IPS DF 6.9 (cell line): Measurements from ENCODE around the gene ACTN2.

Experiments used
- DNase-seq: peaks from one replicate; pipeline ENCODE4 v3.0.0-alpha.2; 2013; ENCODE audit warnings: low read depth, low spot score
- H3K27ac ChIP-seq: one replicate; pipeline ENCODE4 v1.5.1; 2013; ENCODE audit warnings: low read length, control low read depth
- H3K27me3 ChIP-seq: 2 replicates; pipeline ENCODE4 v1.6.1; 2013; ENCODE audit warnings: mild to moderate bottlenecking, low read length; ENCODE audit not compliant: control insufficient read depth, insufficient read depth
- H3K36me3 ChIP-seq: 2 replicates; pipeline ENCODE4 v1.6.1; 2013; ENCODE audit warnings: low read length; ENCODE audit not compliant: control insufficient read depth, insufficient read depth
- H3K4me1 ChIP-seq: 2 replicates; pipeline ENCODE4 v1.6.1; 2013; ENCODE audit warnings: low read length; ENCODE audit not compliant: control insufficient read depth, insufficient read depth
- H3K4me3 ChIP-seq: 2 replicates; pipeline ENCODE4 v1.5.1; 2013; ENCODE audit warnings: mild to moderate bottlenecking, low read length
- H3K9me3 ChIP-seq: 2 replicates; pipeline ENCODE4 v1.6.1; 2013; ENCODE audit warnings: low read length, inconsistent platforms; ENCODE audit not compliant: control insufficient read depth, insufficient read depth
- WGBS: extraction: QIAGEN DNeasy Blood & Tissue Kit; methylation state at CpG from one replicate; pipeline ENCODE4 v1.1.7; 2013; ENCODE audit warnings: mixed read lengths, missing lambda C conversion rate; ENCODE audit not compliant: insufficient read length, insufficient coverage; 5-methylcytosine and 5-hydroxymethylcytosine counted together

The ACTN2 gene

GRCh38 chr1:236691348-236691747, 5.0 kb downstream of the ACTN2 start:
- H3K27ac ChIP-seq, result no peak overlapping the region
- no peaks in the 10 kb centered on the region for H3K9me3 ChIP-seq
- H3K27me3 ChIP-seq, result peaks cover 9% of the 10 kb centered on the region; the same call in 1 of the 2 replicates
- no peaks in the 10 kb centered on the region; the same call in 1 of the 2 replicates for H3K4me1 ChIP-seq
- H3K36me3 ChIP-seq, result no peaks in the 10 kb centered on the region
- DNase-seq, result no peak
- H3K4me3 ChIP-seq, result no peak overlapping the region
- no CpG with 5 or more reads among the region's 5 CpGs for WGBS

- Histone ChIP-seq H3K27me3 (peaks cover 5% of the 10 kb centered on the region; the same call in 1 of the 2 replicates), H3K36me3 (no peaks in the 10 kb centered on the region), H3K27ac (no peak overlapping the region), H3K9me3 (no peaks in the 10 kb centered on the region), H3K4me3 (no peak overlapping the region), H3K4me1 (no peaks in the 10 kb centered on the region; the same call in 1 of the 2 replicates)
- DNase-seq, result no peak
- WGBS, result no CpG with 5 or more reads among the region's 3 CpGs
These were observed 5.8 kb downstream of the ACTN2 start for GRCh38 chr1:236692128-236692527.

GRCh38 chr1:236692742-236693141, 6.4 kb downstream of the ACTN2 start:
- H3K27me3 ChIP-seq, result no peaks in the 10 kb centered on the region
- no peak for DNase-seq
- no peaks in the 10 kb centered on the region for H3K36me3 ChIP-seq
- no peak overlapping the region for H3K27ac ChIP-seq
- H3K4me3 ChIP-seq, result no peak overlapping the region
- WGBS, result no CpG with 5 or more reads among the region's 10 CpGs
- no peaks in the 10 kb centered on the region for H3K9me3 ChIP-seq
- H3K4me1 ChIP-seq, result no peaks in the 10 kb centered on the region

DNA sequence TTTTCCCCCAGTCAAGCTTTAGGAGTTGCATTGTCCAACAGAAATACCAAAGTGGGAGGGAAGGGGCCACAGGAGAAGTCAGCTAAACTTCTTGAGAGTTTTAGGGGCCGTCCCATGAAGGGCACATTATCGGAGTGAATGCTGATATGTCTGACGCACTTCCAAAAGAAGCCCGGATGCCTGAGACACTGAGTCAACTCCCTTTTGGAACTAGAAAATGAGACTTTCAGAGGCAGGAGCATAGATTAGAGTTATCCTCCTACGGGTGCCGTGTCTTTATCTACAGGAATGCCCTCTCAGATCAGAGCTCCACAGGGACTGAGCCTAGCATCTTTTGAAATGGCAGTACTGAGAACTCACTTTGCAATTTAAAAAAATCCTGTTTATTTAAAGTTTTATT, 13.1 kb downstream of the ACTN2 start:
- H3K9me3 ChIP-seq, result no peaks in the 10 kb centered on the region
- H3K4me1 ChIP-seq, result no peaks in the 10 kb centered on the region
- WGBS, result no CpG with 5 or more reads among the region's 6 CpGs
- no peak overlapping the region for H3K27ac ChIP-seq
- H3K4me3 ChIP-seq, result no peak overlapping the region
- no peak for DNase-seq
- H3K36me3 ChIP-seq, result no peaks in the 10 kb centered on the region
- H3K27me3 ChIP-seq, result no peaks in the 10 kb centered on the region

DNA sequence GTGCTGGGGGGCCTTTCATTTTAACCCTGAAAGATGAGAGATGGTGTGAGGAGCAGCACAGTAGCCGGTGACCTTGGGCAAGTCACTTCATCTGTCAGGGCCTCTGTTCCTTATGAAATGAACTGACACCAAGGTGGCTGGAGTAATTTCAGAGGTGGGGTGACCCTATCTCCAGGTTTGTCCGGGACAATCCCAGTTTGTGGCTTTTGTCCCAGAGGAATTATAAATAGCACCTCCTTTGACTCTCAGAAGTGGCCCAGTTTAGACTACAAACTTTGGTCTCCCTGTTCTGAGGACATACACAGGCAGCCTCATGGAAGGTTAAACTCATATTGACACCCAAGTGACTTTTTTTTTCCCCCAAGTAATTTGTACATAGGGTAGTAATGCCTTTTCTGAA, 14.6 kb downstream of the ACTN2 start:
- no peaks in the 10 kb centered on the region for H3K27me3 ChIP-seq
- DNase-seq, result no peak
- no peaks in the 10 kb centered on the region for H3K9me3 ChIP-seq
- H3K4me1 ChIP-seq, result no peaks in the 10 kb centered on the region
- H3K36me3 ChIP-seq, result no peaks in the 10 kb centered on the region
- H3K27ac ChIP-seq, result no peak overlapping the region
- no peak overlapping the region for H3K4me3 ChIP-seq
- no CpG with 5 or more reads among the region's 2 CpGs for WGBS

GRCh38 chr1:236701782-236702181, 15.5 kb downstream of the ACTN2 start:
- no peak overlapping the region for H3K4me3 ChIP-seq
- no peaks in the 10 kb centered on the region for H3K36me3 ChIP-seq
- H3K27me3 ChIP-seq, result no peaks in the 10 kb centered on the region
- no peaks in the 10 kb centered on the region for H3K4me1 ChIP-seq
- DNase-seq, result no peak
- no CpG with 5 or more reads among the region's 3 CpGs for WGBS
- H3K9me3 ChIP-seq, result no peaks in the 10 kb centered on the region
- H3K27ac ChIP-seq, result no peak overlapping the region

- WGBS, result no CpG with 5 or more reads among the region's 3 CpGs
- Histone ChIP-seq H3K36me3 (no peaks in the 10 kb centered on the region), H3K9me3 (no peaks in the 10 kb centered on the region), H3K27me3 (no peaks in the 10 kb centered on the region), H3K4me3 (no peak overlapping the region), H3K4me1 (no peaks in the 10 kb centered on the region), H3K27ac (no peak overlapping the region)
- DNase-seq, result no peak
These were observed 16.6 kb downstream of the ACTN2 start for GRCh38 chr1:236702791-236703394.

DNA sequence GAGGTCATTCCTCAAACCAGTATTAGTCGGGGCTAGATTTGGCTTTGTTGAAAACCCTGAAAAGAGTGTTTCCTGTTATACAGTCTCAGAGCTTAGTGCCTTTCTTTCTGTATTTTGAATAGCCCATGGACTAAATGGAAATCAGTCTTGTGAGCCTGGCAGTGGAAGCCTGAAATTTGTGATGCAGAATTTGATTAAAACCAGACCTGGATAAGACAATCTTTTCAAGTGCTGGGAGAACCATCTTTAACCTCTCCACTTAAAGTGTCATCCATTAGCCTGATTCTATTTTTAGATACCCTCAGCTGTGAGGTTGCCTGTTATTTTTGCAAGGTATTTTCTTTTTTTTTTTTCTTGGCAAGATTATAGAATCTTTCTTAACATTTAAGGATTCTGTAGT, 19.5 kb downstream of the ACTN2 start:
- no peaks in the 10 kb centered on the region for H3K4me1 ChIP-seq
- DNase-seq, result no peak
- WGBS, result no CpG with 5 or more reads among the region's 1 CpG
- H3K36me3 ChIP-seq, result no peaks in the 10 kb centered on the region
- no peak overlapping the region for H3K27ac ChIP-seq
- H3K27me3 ChIP-seq, result no peaks in the 10 kb centered on the region
- H3K4me3 ChIP-seq, result no peak overlapping the region
- H3K9me3 ChIP-seq, result no peaks in the 10 kb centered on the region

- H3K4me1 ChIP-seq, result no peaks in the 10 kb centered on the region
- no peak for DNase-seq
- no CpG with 5 or more reads among the region's 1 CpG for WGBS
These were observed 19.9 kb downstream of the ACTN2 start for GRCh38 chr1:236706183-236706582.

DNA sequence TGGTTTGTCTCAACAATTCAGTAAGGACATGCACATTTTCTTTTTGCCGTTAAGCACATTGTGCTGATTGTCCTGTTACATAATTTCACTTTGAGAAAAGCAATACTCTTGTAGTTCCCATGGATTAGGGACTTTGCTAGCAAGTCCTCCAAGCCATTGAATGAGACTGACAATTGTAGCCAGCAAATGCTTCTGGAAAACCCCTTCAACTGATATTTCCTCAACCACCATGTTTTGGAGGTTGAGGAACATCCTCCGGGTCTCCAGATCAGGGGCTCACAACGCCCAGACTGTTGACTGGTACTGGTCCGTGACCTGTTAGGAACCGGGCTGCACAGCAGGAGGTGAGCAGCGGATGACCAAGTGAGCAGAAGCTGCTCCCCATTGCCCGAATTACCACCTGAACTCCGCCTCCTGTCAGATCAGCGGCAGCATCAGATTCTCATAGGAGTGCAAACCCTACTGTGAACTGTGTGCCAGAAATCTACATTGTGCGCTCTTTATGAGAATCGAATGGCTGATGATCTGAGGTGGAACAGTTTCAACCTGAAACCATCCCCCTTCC, 24.1 kb downstream of the ACTN2 start:
- H3K4me1 ChIP-seq, result no peaks in the 10 kb centered on the region
- H3K27ac ChIP-seq, result no peak overlapping the region
- no peak for DNase-seq
- no peaks in the 10 kb centered on the region for H3K36me3 ChIP-seq
- no CpG with 5 or more reads among the region's 11 CpGs for WGBS
- H3K27me3 ChIP-seq, result no peaks in the 10 kb centered on the region
- no peaks in the 10 kb centered on the region for H3K9me3 ChIP-seq
- H3K4me3 ChIP-seq, result no peak overlapping the region

More at GRCh38 chr1:236706183-236706582, 19.9 kb downstream of the ACTN2 start:
- no peak overlapping the region for H3K27ac ChIP-seq
- no peaks in the 10 kb centered on the region for H3K9me3 ChIP-seq
- no peaks in the 10 kb centered on the region for H3K36me3 ChIP-seq
- H3K27me3 ChIP-seq, result no peaks in the 10 kb centered on the region
- no peak overlapping the region for H3K4me3 ChIP-seq

DNA sequence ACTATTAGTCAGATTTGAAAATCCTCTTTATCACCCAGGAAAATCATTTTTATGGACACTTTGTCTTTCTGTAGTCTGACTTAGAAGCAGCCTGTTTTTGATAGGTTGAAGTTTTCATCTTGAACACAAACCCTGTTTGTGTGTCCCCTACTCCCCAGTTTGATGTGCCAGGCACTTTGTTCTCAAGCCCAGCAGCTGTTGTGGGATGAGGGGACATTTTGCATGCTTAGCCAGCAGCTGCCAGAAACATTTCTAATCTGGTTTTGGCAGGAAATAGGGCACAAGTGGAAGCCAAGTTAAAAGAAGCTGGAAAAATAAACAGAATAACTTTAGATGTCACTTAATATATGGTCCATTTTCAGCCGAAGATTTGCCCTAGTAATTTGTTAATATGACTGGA, 29.9 kb downstream of the ACTN2 start:
- no peaks in the 10 kb centered on the region for H3K36me3 ChIP-seq
- no CpG with 5 or more reads among the region's 1 CpG for WGBS
- H3K9me3 ChIP-seq, result no peaks in the 10 kb centered on the region
- H3K27ac ChIP-seq, result no peak overlapping the region
- H3K4me3 ChIP-seq, result no peak overlapping the region
- no peaks in the 10 kb centered on the region; the same call in 1 of the 2 replicates for H3K4me1 ChIP-seq
- no peak for DNase-seq
- H3K27me3 ChIP-seq, result no peaks in the 10 kb centered on the region
